T47D (cell line): ENCODE results near the gene TNFAIP3.

Source experiments
- DNase-seq, 2 experiments: peaks; one replicate each; pipeline versions ENCODE4 v3.0.0 to v3.0.0-alpha.2; 2011 to 2012; ENCODE audit warnings: low read depth in 1 of 2, low spot score in 1 of 2
- JUND ChIP-seq: IDR thresholded peaks from 2 replicates; pipeline ENCODE4 v1.6.1; 2012; ENCODE audit warnings: low read depth
- in situ Hi-C: cut with HindIII; loops from 2 replicates; pipeline ENCODE4 v1.10.0; 2016; ENCODE audit warnings: low sequenced_read_pairs, low pct_unique_long_range_greater_than_20kb

TNFAIP3 gene

GRCh38 chr6:137870744-137871247 lies 3.7 kb downstream of the TNFAIP3 start:
- in situ Hi-C loops, result no loop called here
- TF ChIP-seq JUND, result no peak
- no peak for DNase-seq

GRCh38 chr6:137871291-137871690 lies 4.2 kb downstream of the TNFAIP3 start:
- no peak for TF ChIP-seq JUND
- in situ Hi-C loops, result no loop called here
- no peak for DNase-seq

DNA sequence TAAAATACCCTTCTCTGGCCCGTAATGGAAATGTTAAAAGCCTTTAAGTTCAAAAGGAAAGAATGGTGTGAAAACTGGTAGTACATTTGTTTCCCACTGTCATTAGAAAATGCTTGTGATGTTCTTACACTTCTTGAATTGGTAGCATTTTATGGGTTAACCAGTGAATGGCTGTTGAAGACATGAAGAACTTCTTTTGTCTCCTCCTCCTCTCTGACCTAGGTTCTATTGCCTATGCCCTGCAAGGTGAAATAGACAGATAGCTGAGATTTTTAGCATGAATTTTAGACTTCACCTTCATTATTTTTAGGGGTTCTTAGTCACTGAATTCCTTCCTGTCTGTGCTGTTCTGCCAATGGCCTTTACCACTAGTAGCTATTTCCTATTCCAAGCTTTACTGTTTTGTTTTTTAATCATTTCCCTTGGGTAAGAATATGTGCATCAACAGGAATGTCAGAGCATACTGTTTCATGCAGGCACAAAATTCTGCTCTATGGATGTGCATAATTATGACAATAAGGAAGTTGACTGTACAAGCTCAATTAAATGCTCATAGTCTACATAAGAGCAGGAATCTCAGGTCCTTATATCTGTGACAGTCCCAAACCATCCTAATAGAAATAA lies 4.9 kb downstream of the TNFAIP3 start:
- no peak for TF ChIP-seq JUND
- no peak for DNase-seq
- in situ Hi-C loops, result no loop called here

GRCh38 chr6:137872581-137873115 lies 5.6 kb downstream of the TNFAIP3 start:
- TF ChIP-seq JUND, result no peak
- in situ Hi-C loops, result no loop called here
- DNase-seq, result no peak

- peak in 1 of 2 experiments; percentile 51 for DNase-seq
- in situ Hi-C loops, result no loop called here
- TF ChIP-seq JUND, result no peak
Observed at GRCh38 chr6:137873273-137873762, 6.3 kb downstream of the TNFAIP3 start.

- no peak for TF ChIP-seq JUND
- in situ Hi-C loops, result no loop called here
- DNase-seq, result no peak
Observed at GRCh38 chr6:137874204-137875057, 7.4 kb downstream of the TNFAIP3 start.

DNA sequence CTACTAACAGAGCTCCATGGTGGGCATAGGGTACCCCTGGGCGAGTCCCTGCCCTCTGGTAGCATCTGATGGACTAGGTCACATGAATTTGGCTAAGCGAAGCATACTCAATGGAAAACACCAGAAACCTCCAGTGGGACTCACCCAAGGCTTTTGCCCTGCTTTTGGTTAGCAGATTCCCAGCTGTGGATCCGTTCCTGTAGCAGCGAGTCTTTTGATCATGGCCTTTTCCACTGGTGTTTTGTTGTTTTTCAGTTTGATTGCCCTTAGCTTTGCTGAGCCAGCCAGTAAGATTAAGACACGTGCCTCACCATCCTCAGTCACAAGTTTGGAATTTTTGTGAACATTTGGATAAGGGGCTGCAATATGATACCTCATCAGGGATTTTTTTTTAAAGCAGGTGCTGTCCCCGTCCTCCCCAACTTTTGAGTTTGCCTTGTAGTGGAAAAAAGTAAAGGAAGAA lies 8.0 kb downstream of the TNFAIP3 start:
- in situ Hi-C loops, result no loop called here
- DNase-seq, result no peak
- no peak for TF ChIP-seq JUND

DNA sequence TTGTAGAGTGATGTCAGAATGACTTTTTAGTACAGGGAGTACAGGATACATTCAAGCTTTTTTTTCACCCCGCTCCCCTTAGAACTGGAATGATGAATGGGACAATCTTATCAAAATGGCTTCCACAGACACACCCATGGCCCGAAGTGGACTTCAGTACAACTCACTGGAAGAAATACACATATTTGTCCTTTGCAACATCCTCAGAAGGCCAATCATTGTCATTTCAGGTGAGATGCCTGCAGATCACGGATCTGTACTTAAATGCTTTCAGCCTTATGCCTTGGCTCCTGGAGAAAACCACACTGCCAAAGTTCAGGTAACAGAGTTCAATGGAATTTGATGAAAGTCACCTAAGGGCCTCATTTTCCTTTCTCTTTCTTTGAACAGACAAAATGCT lies 8.5 kb downstream of the TNFAIP3 start:
- in situ Hi-C loops, result no loop called here
- no peak for TF ChIP-seq JUND
- no peak for DNase-seq

- TF ChIP-seq JUND, result no peak
- in situ Hi-C loops, result no loop called here
- DNase-seq, result no peak
Observed at GRCh38 chr6:137876547-137876946, 9.5 kb downstream of the TNFAIP3 start.

DNA sequence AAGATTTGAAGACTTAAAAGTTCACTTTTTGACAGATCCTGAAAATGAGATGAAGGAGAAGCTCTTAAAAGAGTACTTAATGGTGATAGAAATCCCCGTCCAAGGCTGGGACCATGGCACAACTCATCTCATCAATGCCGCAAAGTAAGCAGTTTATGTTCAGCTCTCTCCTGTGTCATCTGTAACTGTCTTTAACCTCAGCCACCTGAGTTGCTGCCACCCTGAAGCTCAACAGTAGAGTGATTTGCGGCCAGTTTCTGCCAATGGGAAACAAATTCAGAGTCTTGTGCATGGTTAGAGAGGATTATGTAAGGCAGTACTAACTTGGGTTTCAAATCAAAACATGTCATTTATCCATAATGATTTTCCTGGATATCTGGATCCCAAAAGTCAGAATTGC lies 10.1 kb downstream of the TNFAIP3 start:
- no peak for DNase-seq
- in situ Hi-C loops, result no loop called here
- TF ChIP-seq JUND, result no peak

GRCh38 chr6:137877606-137878005 lies 10.5 kb downstream of the TNFAIP3 start:
- TF ChIP-seq JUND, result no peak
- no peak for DNase-seq
- in situ Hi-C loops, result no loop called here

DNA sequence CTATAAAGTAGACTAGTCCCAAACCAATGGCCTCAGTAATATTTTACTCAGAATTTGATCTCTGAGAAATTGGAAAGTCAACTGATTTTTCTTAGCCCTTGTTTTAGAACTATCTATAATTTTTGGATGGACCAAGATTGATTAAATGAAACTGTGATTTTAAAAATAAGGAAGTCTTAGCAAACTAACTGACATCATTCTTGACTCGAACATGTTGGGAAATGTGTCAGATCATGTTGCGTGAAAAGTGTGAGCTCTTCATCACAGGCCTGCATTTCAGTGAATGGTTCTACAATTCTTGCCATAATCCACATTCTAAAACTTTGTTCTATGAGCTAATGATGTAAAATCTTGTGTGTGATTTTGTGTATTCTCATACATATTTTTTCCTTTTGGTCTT lies 11.0 kb downstream of the TNFAIP3 start:
- in situ Hi-C loops, result no loop called here
- no peak for DNase-seq
- no peak for TF ChIP-seq JUND
